H1 (cell line): ENCODE results near the gene TBX4. TPM values are rescaled to one million over a fixed set of nuclear protein-coding genes. Genes with fewer than 3 reads are reported as not detected.

Source experiments
- ATF2 ChIP-seq: IDR thresholded peaks from 2 replicates; pipeline ENCODE4 v1.6.1; 2012; ENCODE audit warnings: low read length, inconsistent platforms
- CHD7 ChIP-seq: fragments of 300-600 bp; sonication (generic); IDR thresholded peaks from 2 replicates; pipeline ENCODE4 v1.7.1; 2012; ENCODE audit warnings: low read length, moderate library complexity, mild to moderate bottlenecking, inconsistent platforms; ENCODE audit not compliant: insufficient replicate concordance
- TAF1 ChIP-seq: IDR thresholded peaks from 2 replicates; pipeline ENCODE4 v1.6.1; 2011; ENCODE audit warnings: mild to moderate bottlenecking, low read depth, low read length
- polyA plus RNA-seq, 7 experiments: library from polyadenylated mRNA; depleted of rRNA in 3 of 7; stranded (reverse) in 5 of 7; unstranded in 2 of 7; fragments of >200 nt in 5 of 7; fragments of 200-250 nt in 2 of 7; gene quantifications; 1 replicate in 5 of 7; 2 replicates in 1 of 7; 4 replicates in 1 of 7; pipeline versions ENCODE4 v1.2.1 to v1.2.3, GENCODE V29; 2011 to 2013; ENCODE audit warnings: missing spikeins in 2 of 7, mixed read lengths in 2 of 7
- total RNA-seq: library from RNA; stranded (reverse); fragmentation: NEBNext Ultra II Directional; extraction: Animal tissue kit (Norgen Biotek cat#: 25700); gene quantifications from 2 replicates; pipeline ENCODE4 v1.2.1, GENCODE V29; 2021

Gene TBX4
- total and polyA plus RNA-seq, 2 of the 8 experiments (the other 6 are each of a cell fraction or from before 2014, with no cell fraction given), result 0.02 TPM; not detected in 1

GRCh38 chr17:61532826-61533225 is 80.6 kb downstream of the TBX4 start (continued):
- TF ChIP-seq CHD7 (no peak), ATF2 (no peak), TAF1 (no peak)
